ES-I3 (cell line): ENCODE measurements around the gene BBOX1.
"Not testable (repeated sequence)": the region's sequence is repeated elsewhere in the genome, so short reads cannot be mapped to it uniquely, and the experiment has no call there.

ENCODE experiments used
- H3K36me3 ChIP-seq: 2 replicates; pipeline ENCODE4 v1.6.1; 2013; ENCODE audit warnings: mild to moderate bottlenecking, low read length, control low read depth, moderate library complexity; ENCODE audit not compliant: insufficient read depth
- H3K4me1 ChIP-seq: 2 replicates; pipeline ENCODE4 v1.6.1; 2013; ENCODE audit warnings: mild to moderate bottlenecking, control low read depth, low read length; ENCODE audit not compliant: insufficient read depth
- H3K9ac ChIP-seq: 2 replicates; pipeline ENCODE4 v1.6.1; 2013; ENCODE audit warnings: low read depth, mild to moderate bottlenecking, low read length, moderate library complexity
- H3K9me3 ChIP-seq: 2 replicates; pipeline ENCODE4 v1.6.1; 2013; ENCODE audit warnings: mild to moderate bottlenecking, low read length, moderate library complexity; ENCODE audit not compliant: control insufficient read depth, insufficient read depth

Gene BBOX1

GRCh38 chr11:27084518-27084917 lies 43.9 kb downstream of the BBOX1 start:
- Histone ChIP-seq H3K36me3 (no peaks in the 10 kb centered on the region), H3K9me3 (no peaks in the 10 kb centered on the region), H3K9ac (no peak overlapping the region), H3K4me1 (peaks cover 12% of the 10 kb centered on the region; the same call in 1 of the 2 replicates)

DNA sequence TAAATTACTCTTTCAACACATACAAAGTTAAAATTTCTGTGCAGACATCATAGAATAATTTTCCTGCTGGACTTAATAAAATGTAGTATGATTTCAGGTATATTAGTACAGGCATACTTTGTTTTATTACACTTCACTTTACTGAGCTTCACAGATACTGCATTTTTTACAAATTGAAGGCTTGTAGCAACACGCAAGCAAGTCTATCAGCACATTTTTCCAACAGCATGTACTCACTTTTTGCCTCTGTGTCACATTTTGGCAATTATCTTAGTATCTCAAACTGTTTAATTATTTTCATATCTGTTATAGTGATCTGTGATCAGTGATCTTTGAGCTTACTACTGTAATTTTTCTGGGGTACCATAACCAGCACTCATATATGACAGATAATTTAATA lies 44.5 kb downstream of the BBOX1 start:
- H3K36me3 ChIP-seq: no peaks in the 10 kb centered on the region
- H3K9me3 ChIP-seq: no peaks in the 10 kb centered on the region; the same call in 1 of the 2 replicates
- H3K4me1 ChIP-seq: peaks cover 12% of the 10 kb centered on the region; the same call in 1 of the 2 replicates
- no peak overlapping the region for H3K9ac ChIP-seq

GRCh38 chr11:27085605-27086004 lies 45.0 kb downstream of the BBOX1 start:
- no peaks in the 10 kb centered on the region; the same call in 1 of the 2 replicates for H3K9me3 ChIP-seq
- H3K9ac ChIP-seq: no peak overlapping the region
- H3K4me1 ChIP-seq: peaks cover 12% of the 10 kb centered on the region; the same call in 1 of the 2 replicates
- no peaks in the 10 kb centered on the region for H3K36me3 ChIP-seq

DNA sequence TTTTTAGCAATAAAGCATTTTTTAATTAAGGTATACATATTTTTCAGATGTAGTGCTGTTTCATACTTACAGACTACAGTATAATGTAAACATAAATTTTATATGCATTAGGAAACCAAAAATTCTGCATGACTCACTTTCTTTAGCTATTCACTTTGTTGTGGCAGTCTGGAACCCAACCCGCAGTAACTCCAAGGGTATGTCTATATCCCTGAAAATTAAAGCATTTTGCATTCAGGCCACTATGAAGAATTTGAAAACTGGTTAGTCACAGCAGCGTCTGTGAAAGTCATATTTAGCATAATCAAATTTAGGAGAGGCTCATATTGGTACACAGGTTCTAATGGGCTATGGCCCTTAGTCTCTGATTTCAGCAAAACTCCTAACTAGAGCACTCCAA lies 46.8 kb downstream of the BBOX1 start:
- H3K36me3 ChIP-seq: no peaks in the 10 kb centered on the region
- H3K9ac ChIP-seq: no peak overlapping the region
- H3K9me3 ChIP-seq: no peaks in the 10 kb centered on the region; the same call in none of the 2 replicates
- H3K4me1 ChIP-seq: peaks cover 12% of the 10 kb centered on the region; the same call in 1 of the 2 replicates

DNA sequence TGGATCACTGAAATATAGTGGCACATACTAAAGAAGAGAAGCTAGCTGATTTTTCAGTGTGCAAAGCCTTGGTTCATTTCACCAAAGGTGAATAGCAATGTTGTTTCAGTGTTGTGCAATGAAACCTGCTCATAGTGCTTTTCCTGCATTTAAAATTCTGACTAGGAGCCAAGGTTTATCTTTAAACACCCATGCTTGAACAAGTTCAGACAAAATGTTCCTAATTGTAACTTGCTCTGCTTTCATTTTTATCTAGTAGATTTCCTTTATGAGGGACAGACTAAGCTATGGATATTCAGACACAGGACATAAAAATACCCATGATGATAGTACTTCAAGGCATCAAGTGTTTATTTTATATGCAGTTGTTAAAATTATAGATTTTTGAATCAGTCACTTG lies 47.7 kb downstream of the BBOX1 start:
- no peak overlapping the region for H3K9ac ChIP-seq
- peaks cover 12% of the 10 kb centered on the region; the same call in 1 of the 2 replicates for H3K4me1 ChIP-seq
- H3K36me3 ChIP-seq: no peaks in the 10 kb centered on the region
- no peaks in the 10 kb centered on the region; the same call in none of the 2 replicates for H3K9me3 ChIP-seq

- Histone ChIP-seq H3K9ac (no peak overlapping the region), H3K4me1 (peaks cover under 1% of the 10 kb centered on the region; the same call in 1 of the 2 replicates), H3K9me3 (no peaks in the 10 kb centered on the region; the same call in none of the 2 replicates), H3K36me3 (no peaks in the 10 kb centered on the region)
Measured at GRCh38 chr11:27089746-27090145, 49.1 kb downstream of the BBOX1 start.

GRCh38 chr11:27090357-27090948 lies 49.8 kb downstream of the BBOX1 start:
- H3K36me3 ChIP-seq, H3K9me3 ChIP-seq, H3K4me1 ChIP-seq, H3K9ac ChIP-seq: not testable (repeated sequence)

DNA sequence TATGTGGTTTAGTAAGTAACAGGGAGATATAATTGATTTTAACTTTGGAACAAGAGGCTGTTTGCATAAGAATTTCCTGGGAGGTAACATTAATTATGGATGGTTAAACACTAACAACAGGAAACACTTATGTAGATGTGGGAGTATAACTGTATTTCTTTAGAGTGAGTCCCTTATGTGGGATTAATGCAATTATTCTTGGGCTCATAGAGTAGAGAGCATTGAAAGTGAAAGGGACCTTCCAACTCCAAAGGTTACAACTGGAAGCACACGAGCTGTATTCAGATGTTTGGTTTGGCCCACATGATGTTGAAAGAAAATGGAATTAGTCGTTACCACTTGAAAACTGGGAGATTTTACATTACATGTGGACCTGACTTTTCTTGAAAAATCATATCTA lies 53.5 kb downstream of the BBOX1 start:
- H3K9me3 ChIP-seq: no peaks in the 10 kb centered on the region; the same call in none of the 2 replicates
- no peaks in the 10 kb centered on the region for H3K4me1 ChIP-seq
- H3K9ac ChIP-seq: no peak overlapping the region
- no peaks in the 10 kb centered on the region for H3K36me3 ChIP-seq

DNA sequence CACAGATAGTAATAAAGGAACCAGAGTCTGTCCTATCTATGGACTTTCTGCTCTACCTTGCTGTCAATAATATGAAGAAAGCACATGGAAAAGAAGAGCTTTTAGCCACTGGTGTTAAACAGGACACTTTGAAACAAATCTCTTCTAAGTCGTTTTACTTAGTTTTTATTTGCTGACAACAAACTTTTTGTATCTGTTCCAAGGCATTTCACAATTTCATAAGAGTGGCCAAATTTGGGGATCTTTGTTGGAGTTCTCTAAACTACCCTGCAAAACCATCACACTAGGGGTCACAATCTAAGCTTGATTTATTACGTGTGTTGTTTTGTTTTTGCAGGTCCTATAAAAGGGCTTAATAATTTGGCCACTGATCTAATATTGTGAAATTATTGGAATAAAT lies 54.4 kb downstream of the BBOX1 start:
- H3K4me1 ChIP-seq: no peaks in the 10 kb centered on the region
- H3K9ac ChIP-seq: no peak overlapping the region
- H3K36me3 ChIP-seq: no peaks in the 10 kb centered on the region
- H3K9me3 ChIP-seq: no peaks in the 10 kb centered on the region; the same call in 1 of the 2 replicates

DNA sequence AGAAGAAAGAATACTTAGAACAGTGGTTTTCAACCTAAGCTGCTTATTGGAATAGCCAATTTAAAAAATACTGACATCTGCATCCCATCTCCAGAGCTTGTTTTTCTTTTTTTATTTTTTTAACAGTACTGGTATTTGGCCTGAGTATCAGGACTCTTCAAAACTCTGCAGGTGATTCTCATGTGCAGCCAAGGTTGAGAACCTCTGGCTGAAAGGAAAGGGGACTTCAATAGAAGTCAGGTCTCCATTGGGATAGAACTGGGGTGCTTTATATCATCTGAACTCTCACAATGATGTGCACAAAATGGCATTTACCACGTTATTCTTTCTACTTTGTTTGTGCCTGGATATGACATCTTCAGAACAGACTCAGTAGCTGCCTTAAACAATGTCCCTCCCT lies 55.3 kb downstream of the BBOX1 start:
- Histone ChIP-seq H3K9me3 (no peaks in the 10 kb centered on the region; the same call in 1 of the 2 replicates), H3K9ac (no peak overlapping the region), H3K36me3 (no peaks in the 10 kb centered on the region), H3K4me1 (no peaks in the 10 kb centered on the region)

DNA sequence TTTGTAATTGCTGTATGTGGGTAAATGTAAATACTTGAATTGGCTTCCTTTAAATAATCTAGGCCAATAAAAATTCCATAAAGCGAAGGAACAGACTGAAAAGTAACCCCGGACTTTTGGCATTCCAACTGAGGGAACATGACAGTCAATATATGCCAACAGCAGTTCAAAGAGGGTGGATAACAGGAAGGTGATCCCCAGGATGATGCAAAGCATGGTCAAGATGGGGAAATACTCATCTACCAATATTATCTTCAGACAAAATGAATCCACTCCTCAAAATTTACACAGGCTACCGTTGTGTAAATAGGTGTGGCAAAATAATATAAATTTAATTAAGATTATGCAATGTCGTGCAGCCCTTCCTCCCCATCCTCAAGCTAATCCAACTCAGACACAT lies 56.9 kb downstream of the BBOX1 start:
- no peaks in the 10 kb centered on the region for H3K36me3 ChIP-seq
- no peak overlapping the region for H3K9ac ChIP-seq
- H3K4me1 ChIP-seq: no peaks in the 10 kb centered on the region
- H3K9me3 ChIP-seq: no peaks in the 10 kb centered on the region; the same call in 1 of the 2 replicates

DNA sequence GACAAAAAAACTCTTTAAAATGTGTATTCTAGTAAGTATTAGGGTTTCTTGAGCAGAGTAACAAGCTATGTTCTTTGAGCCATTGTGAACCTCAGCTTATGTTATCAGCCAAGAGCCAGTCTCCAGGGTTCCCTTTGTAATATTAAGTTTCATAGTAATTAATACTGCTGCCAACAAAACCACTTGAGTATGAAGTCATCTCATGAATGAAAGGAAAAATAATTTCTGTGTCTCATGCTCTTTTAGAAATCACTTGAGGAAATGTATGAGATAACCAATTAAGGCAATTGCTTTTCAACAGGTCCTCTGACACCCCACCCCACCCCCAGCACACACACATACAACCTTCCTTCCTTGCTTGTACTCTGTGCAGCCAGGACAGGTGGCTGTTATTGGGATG lies 59.9 kb downstream of the BBOX1 start:
- Histone ChIP-seq H3K9me3 (no peaks in the 10 kb centered on the region), H3K9ac (no peak overlapping the region), H3K4me1 (no peaks in the 10 kb centered on the region), H3K36me3 (no peaks in the 10 kb centered on the region)

- Histone ChIP-seq H3K9me3 (no peaks in the 10 kb centered on the region), H3K9ac (no peak overlapping the region), H3K36me3 (no peaks in the 10 kb centered on the region), H3K4me1 (no peaks in the 10 kb centered on the region)
Measured at GRCh38 chr11:27107548-27107947, 66.9 kb downstream of the BBOX1 start.

GRCh38 chr11:27108809-27109208 lies 68.2 kb downstream of the BBOX1 start:
- Histone ChIP-seq H3K4me1 (no peaks in the 10 kb centered on the region), H3K36me3 (no peaks in the 10 kb centered on the region), H3K9me3 (no peaks in the 10 kb centered on the region), H3K9ac (no peak overlapping the region)

DNA sequence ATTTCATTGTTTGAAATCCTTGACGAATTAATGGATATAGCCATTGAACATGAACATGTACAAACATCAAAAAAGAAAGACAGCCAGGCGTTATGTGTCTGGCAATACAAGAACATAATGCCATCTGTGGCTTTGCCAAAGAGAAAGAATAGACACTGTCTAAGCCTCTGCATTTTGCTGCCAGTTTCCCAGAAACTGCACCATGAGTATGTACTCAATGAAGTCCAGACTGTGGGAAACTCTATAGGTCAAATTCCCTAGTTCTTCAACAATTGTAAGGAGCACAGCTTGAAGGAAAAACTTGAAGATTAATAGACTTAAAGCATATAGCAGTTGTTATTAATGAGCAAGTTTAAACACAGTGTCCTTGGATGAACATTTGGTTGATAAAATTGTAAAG lies 71.3 kb downstream of the BBOX1 start:
- H3K9me3 ChIP-seq: no peaks in the 10 kb centered on the region
- no peaks in the 10 kb centered on the region for H3K36me3 ChIP-seq
- no peak overlapping the region for H3K9ac ChIP-seq
- no peaks in the 10 kb centered on the region for H3K4me1 ChIP-seq
